Heart right ventricle (tissue), 16 donors: ENCODE data around the gene GAREM1. TPM values are rescaled to one million over a fixed set of nuclear protein-coding genes. Genes with fewer than 3 reads are reported as not detected.

Experiments used
- ATAC-seq, 8 donors: fragments of 200-7000 bp; cut with Tn5 transposase; one replicate each; pipeline ENCODE4 v1.9.1; 2020; ENCODE audit warnings: mild to moderate bottlenecking in 8 of 8, moderate library complexity in 8 of 8, moderate number of reproducible peaks in 1 of 8
- DNase-seq, 2 donors: peaks; one replicate each; pipeline ENCODE4 v3.0.0-alpha.2; 2020
- H3K27ac ChIP-seq, 10 donors: fragments of 200-600 bp; sonication (generic) in 2 of 10; one replicate each; pipeline versions ENCODE4 v1.5.0 to v1.8.0; 2020 to 2022; ENCODE audit warnings: mild to moderate bottlenecking in 3 of 10
- H3K27me3 ChIP-seq, 7 donors: fragments of 200-600 bp; one replicate each; pipeline ENCODE4 v1.8.0; 2021 to 2022; ENCODE audit warnings: mild to moderate bottlenecking in 2 of 7
- H3K36me3 ChIP-seq, 9 donors: fragments of 200-600 bp; sonication (generic) in 1 of 9; one replicate each; pipeline versions ENCODE4 v1.5.0 to v1.8.0; 2020 to 2022; ENCODE audit warnings: mild to moderate bottlenecking in 2 of 9
- H3K4me1 ChIP-seq, 9 donors: fragments of 200-600 bp; sonication (generic) in 1 of 9; one replicate each; pipeline versions ENCODE4 v1.5.0 to v1.8.0; 2020 to 2022; ENCODE audit warnings: mild to moderate bottlenecking in 4 of 9
- H3K4me3 ChIP-seq, 10 donors: fragments of 200-600 bp; sonication (generic) in 2 of 10; one replicate each; pipeline versions ENCODE4 v1.5.0 to v1.8.0; 2020 to 2022; ENCODE audit warnings: mild to moderate bottlenecking in 7 of 10, moderate library complexity in 2 of 10
- H3K9me3 ChIP-seq, 11 donors: fragments of 200-600 bp in 10 of 11; sonication (generic) in 2 of 11; one replicate each; pipeline versions ENCODE4 v1.5.0 to v1.8.0; 2013 to 2022; ENCODE audit warnings: mild to moderate bottlenecking in 2 of 11, control low read depth in 1 of 11, moderate library complexity in 1 of 11
- CTCF ChIP-seq, 9 donors: fragments of 200-600 bp; sonication (generic) in 2 of 9; IDR thresholded peaks; one replicate each; pipeline versions ENCODE4 v1.5.0 to v1.8.0; 2021 to 2022; ENCODE audit warnings: antibody characterized with exemption in 9 of 9, mild to moderate bottlenecking in 5 of 9, moderate library complexity in 1 of 9
- WGBS, 2 donors: extraction: QIAGEN DNeasy Blood & Tissue Kit; methylation state at CpG; one replicate each; pipeline ENCODE4 v1.1.7; 2013; ENCODE audit warnings: inconsistent platforms in 1 of 2; 5-methylcytosine and 5-hydroxymethylcytosine counted together
- intact Hi-C, 10 donors: fragments of 100-400 bp; cut with DNase I; formaldehyde crosslinking; loops; one replicate each; pipeline versions ENCODE4 v1.11.1 to v1.14.2; 2022
- polyA plus RNA-seq, 2 donors: library from polyadenylated mRNA; stranded (reverse); fragments of 200-250 nt; gene quantifications; one replicate each; pipeline ENCODE4 v1.2.3, GENCODE V29; 2013
- total RNA-seq, 10 donors: library from RNA; stranded (reverse); fragmentation: NEBNext Ultra II Directional in 3 of 10; extraction: Animal tissue kit (Norgen Biotek cat#: 25700) in 3 of 10; gene quantifications; one replicate each; pipeline versions ENCODE4 v1.2.1 to v1.2.4, GENCODE V29; 2021 to 2023
- donor health status: Arrhythmogenic right ventricular cardiomyopathy.
- donor health status: ischemic (EF 13 %, LVEDD 7.1; RV severe dilation, severe dysfunction).
- donor health status: healthy with polysubstance abuse.
- donor health status: DM: no; HTN: yes; CAD: no.
- donor health status: DM: no; HTN: no; CAD: no.
- donor health status: ischemic (EF 25% LVEDD 6.9; RV normal size, moderate dysfunction).
- donor health status: ischemic (EF 25% LVEDD 5.7; RV mildly dilated, moderate dysfunction).
- donor health status: healthy.
- donor health status: DM: yes; HTN: yes; CAD: no.
- donor health status: Ischemic cardiomyopathy.
- donor health status: ischemic (EF 35%, LVEDD 5.7; RV mildly dilated, moderate dysfunction).
- donor health status: nonischemic (EF 11% LVEDD 7.7; RV severe dilation, severe dysfunction).
- donor health status: DM: yes; HTN: yes; CAD: no.
- donor health status: PGD.
- donor health status: ischemic (EF 29% LVEDD 5.4; RV normal size, mild dysfunction).
- donor health status: nonischemic (EF 23%, LVEDD 6.1; RV moderate dilation, normal function).

The GAREM1 gene
- total and polyA plus RNA-seq, 12 donors, result 2.4 to 26.1 (median 13.4) TPM

- no peak overlapping the region for H3K27ac ChIP-seq
- H3K4me3 ChIP-seq, result no peak overlapping the region
- H3K4me1 ChIP-seq, result peaks cover 0 to 22% (median 6%) of the 10 kb centered on the region in 9 donors
- no peaks in the 10 kb centered on the region for H3K27me3 ChIP-seq
- no peak for TF ChIP-seq CTCF (IDR thresholded peaks at IDR 0.05)
- no peaks in the 10 kb centered on the region for H3K9me3 ChIP-seq
- intact Hi-C loops, result loop anchor here in 9 of 10 donors (5.0 to 10.0 kb wide), 6 partner anchors 117 to 280 kb away; partner anchors contain the start of gene GAREM1 (in 7 of the 9)
- H3K36me3 ChIP-seq, result peaks cover 0 to 9% (median 0%) of the 10 kb centered on the region in 9 donors
- WGBS, 2 donors, result 75 to 85% methylated on average over 7 of the region's 7 CpGs
- ATAC-seq, result no peak
- DNase-seq, result no peak
These were observed 196.4 kb downstream of the GAREM1 start for GRCh38 chr18:32274307-32274706.

GRCh38 chr18:32271672-32272208 is 198.9 kb downstream of the GAREM1 start:
- WGBS, 2 donors, result 49 to 50% methylated on average over 5 of the region's 5 CpGs
- H3K27me3 ChIP-seq, result no peaks in the 10 kb centered on the region
- peak; percentile 32 to 77 (median 71) for TF ChIP-seq CTCF (IDR thresholded peaks at IDR 0.05)
- intact Hi-C loops, result loop anchor here (1.0 to 10.0 kb wide), 9 partner anchors 114 to 283 kb away; partner anchors contain the start of gene GAREM1 (in 8 of the 10)
- H3K36me3 ChIP-seq, result peaks cover 0 to 34% (median 0%) of the 10 kb centered on the region in 9 donors
- H3K9me3 ChIP-seq, result no peaks in the 10 kb centered on the region
- H3K4me1 ChIP-seq, result peaks cover 0 to 9% (median 5%) of the 10 kb centered on the region in 9 donors
- no peak overlapping the region for H3K27ac ChIP-seq
- peak; percentile 50 to 76 (median 72) for ATAC-seq
- peak in 1 of 2 donors; percentile 25 for DNase-seq
- H3K4me3 ChIP-seq, result no peak overlapping the region

GRCh38 chr18:32270341-32270740 is 200.3 kb downstream of the GAREM1 start:
- peaks cover 0 to 42% (median 0%) of the 10 kb centered on the region in 9 donors for H3K36me3 ChIP-seq
- ATAC-seq (no peak), DNase-seq (no peak)
- whole genome bisulfite sequencing, 2 donors, result 82 to 86% methylated on average over 8 of the region's 8 CpGs
- no peaks in the 10 kb centered on the region for H3K9me3 ChIP-seq
- H3K4me3 ChIP-seq, result no peak overlapping the region
- intact Hi-C loops, result loop anchor here in 9 of 10 donors (2.0 to 10.0 kb wide), 7 partner anchors 113 to 284 kb away; partner anchors contain the start of gene GAREM1 (in 8 of the 9)
- TF ChIP-seq CTCF (IDR thresholded peaks at IDR 0.05), result no peak
- peaks cover 0 to 9% (median 5%) of the 10 kb centered on the region in 9 donors for H3K4me1 ChIP-seq
- no peaks in the 10 kb centered on the region for H3K27me3 ChIP-seq
- no peak overlapping the region for H3K27ac ChIP-seq

GRCh38 chr18:32267463-32267862 is 203.2 kb downstream of the GAREM1 start:
- Histone ChIP-seq H3K36me3 (peaks cover 0 to 42% (median 0%) of the 10 kb centered on the region in 9 donors), H3K27ac (no peak overlapping the region), H3K27me3 (no peaks in the 10 kb centered on the region), H3K4me3 (no peak overlapping the region), H3K9me3 (no peaks in the 10 kb centered on the region), H3K4me1 (peaks cover 0 to 9% (median 5%) of the 10 kb centered on the region in 9 donors)
- WGBS, 2 donors, result 70 to 74% methylated on average over 4 of the region's 4 CpGs
- DNase-seq (no peak), ATAC-seq (no peak)
- TF ChIP-seq CTCF (IDR thresholded peaks at IDR 0.05), result no peak
- intact Hi-C loops, result loop anchor here in 5 of 10 donors (5.0 to 10.0 kb wide), 3 partner anchors 103 to 113 kb away; no protein-coding TSS in a partner anchor
